MM.1S (cell line): ENCODE data around the gene OS9.

ENCODE experiments used
- CTCF ChIP-seq: fragments of 300-600 bp; sonication (generic); IDR thresholded peaks from 2 replicates; pipeline ENCODE4 v1.5.1; 2016; ENCODE audit warnings: antibody characterized with exemption, low read length, mixed read lengths
- EZH2 ChIP-seq: fragments of 300-600 bp; sonication (generic); optimal IDR thresholded peaks from 2 replicates; pipeline ENCODE3; 2017; ENCODE audit warnings: low read depth, mild to moderate bottlenecking, antibody characterized with exemption, low read length, mixed read lengths

- no peak for TF ChIP-seq CTCF
- no peak for TF ChIP-seq EZH2
Observed at GRCh38 chr12:57687862-57688261, 6.1 kb upstream of the OS9 start.
